GM12892 (cell line): ENCODE results near the gene GSTM5.

ENCODE experiments used
- DNase-seq: peaks from one replicate; pipeline ENCODE4 v3.0.0; 2011; ENCODE audit not compliant: insufficient read length
- FAIRE-seq: peaks from 2 replicates; lab custom pipeline; 2011; peaks lifted over from hg19 to GRCh38; lab: Jason Lieb, UNC
- POLR2A ChIP-seq: IDR thresholded peaks from 2 replicates; pipeline ENCODE4 v1.6.1; 2011; ENCODE audit warnings: low read depth, low read length, control low read depth
- POLR2AphosphoS5 ChIP-seq: IDR thresholded peaks from 2 replicates; pipeline ENCODE4 v1.6.1; 2011; ENCODE audit warnings: low read depth, low read length, control low read depth
- TAF1 ChIP-seq: IDR thresholded peaks from 2 replicates; pipeline ENCODE4 v1.6.1; 2011; ENCODE audit warnings: low read depth, mild to moderate bottlenecking, control low read depth, low read length, borderline replicate concordance

Gene GSTM5

DNA sequence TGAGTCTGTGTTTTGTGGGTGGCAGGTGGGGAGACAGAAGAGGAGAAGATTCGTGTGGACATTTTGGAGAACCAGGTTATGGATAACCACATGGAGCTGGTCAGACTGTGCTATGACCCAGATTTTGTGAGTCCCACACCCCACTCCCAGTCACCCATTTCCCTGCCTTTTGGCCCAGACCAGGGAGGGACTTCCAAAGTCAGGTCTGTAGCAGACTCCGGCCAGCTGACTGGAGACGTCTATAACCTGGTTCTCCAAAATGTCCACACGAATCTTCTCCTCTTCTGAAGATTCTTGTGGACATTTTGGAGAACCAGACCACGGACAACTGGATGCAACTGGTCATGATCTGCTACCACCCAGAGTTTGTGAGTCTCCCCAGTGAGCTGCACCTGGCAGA lies 1.6 kb downstream of the GSTM5 start:
- TF ChIP-seq TAF1: no peak
- no peak for TF ChIP-seq POLR2A
- no peak for TF ChIP-seq POLR2AphosphoS5
- no peak for DNase-seq
- no peak for FAIRE-seq

- FAIRE-seq: no peak
- TF ChIP-seq POLR2AphosphoS5: no peak
- no peak for TF ChIP-seq TAF1
- TF ChIP-seq POLR2A: no peak
- no peak for DNase-seq
These were observed 2.8 kb downstream of the GSTM5 start for GRCh38 chr1:109714661-109715372.

GRCh38 chr1:109716121-109716520 lies 4.1 kb downstream of the GSTM5 start:
- no peak for FAIRE-seq

GRCh38 chr1:109716570-109717090 lies 4.6 kb downstream of the GSTM5 start:
- no peak for DNase-seq
- FAIRE-seq: no peak
- TF ChIP-seq POLR2A: no peak
- TF ChIP-seq TAF1: no peak

More at GRCh38 chr1:109716121-109716520, 4.1 kb downstream of the GSTM5 start:
- DNase-seq: no peak
- TF ChIP-seq TAF1: no peak
- no peak for TF ChIP-seq POLR2AphosphoS5
- TF ChIP-seq POLR2A: no peak

- TF ChIP-seq TAF1: no peak
- no peak for TF ChIP-seq POLR2AphosphoS5
- no peak for TF ChIP-seq POLR2A
- no peak for FAIRE-seq
- DNase-seq: no peak
These were observed 5.7 kb downstream of the GSTM5 start for GRCh38 chr1:109717729-109718128.

GRCh38 chr1:109718495-109718894 lies 6.4 kb downstream of the GSTM5 start:
- FAIRE-seq (no peak), DNase-seq (no peak)
- TF ChIP-seq POLR2A (no peak), TAF1 (no peak), POLR2AphosphoS5 (no peak)

DNA sequence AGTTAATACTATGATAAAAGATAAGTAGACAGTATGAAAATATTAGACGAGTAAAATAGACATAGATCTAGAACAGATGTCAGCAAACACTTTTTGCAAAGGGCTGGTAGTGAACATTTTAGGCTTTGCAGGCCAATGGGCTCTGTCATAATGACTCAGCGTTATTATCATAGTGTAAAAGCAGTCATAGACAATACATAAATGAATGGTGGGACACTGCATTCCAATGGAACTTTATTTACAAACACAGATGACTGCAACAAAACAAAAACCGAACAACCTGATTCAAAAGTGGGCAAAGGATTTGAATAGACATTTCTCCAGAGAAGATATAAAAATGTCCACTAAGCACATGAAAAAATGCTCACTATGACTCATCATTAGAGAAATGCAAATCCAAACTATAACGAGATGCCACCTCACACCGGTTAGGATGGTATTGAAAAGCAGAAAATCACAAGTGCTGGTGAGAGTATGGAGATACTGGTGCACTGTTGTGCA lies 7.3 kb downstream of the GSTM5 start:
- DNase-seq (no peak), FAIRE-seq (no peak)
- TF ChIP-seq POLR2AphosphoS5 (no peak), TAF1 (no peak), POLR2A (no peak)

- TF ChIP-seq POLR2A (no peak), TAF1 (no peak), POLR2AphosphoS5 (no peak)
- no peak for DNase-seq
- FAIRE-seq: no peak
These were observed 9.0 kb downstream of the GSTM5 start for GRCh38 chr1:109721042-109721441.

- FAIRE-seq (no peak), DNase-seq (no peak)
- TF ChIP-seq POLR2AphosphoS5 (no peak), TAF1 (no peak), POLR2A (no peak)
These were observed 9.9 kb downstream of the GSTM5 start for GRCh38 chr1:109721971-109722370.

DNA sequence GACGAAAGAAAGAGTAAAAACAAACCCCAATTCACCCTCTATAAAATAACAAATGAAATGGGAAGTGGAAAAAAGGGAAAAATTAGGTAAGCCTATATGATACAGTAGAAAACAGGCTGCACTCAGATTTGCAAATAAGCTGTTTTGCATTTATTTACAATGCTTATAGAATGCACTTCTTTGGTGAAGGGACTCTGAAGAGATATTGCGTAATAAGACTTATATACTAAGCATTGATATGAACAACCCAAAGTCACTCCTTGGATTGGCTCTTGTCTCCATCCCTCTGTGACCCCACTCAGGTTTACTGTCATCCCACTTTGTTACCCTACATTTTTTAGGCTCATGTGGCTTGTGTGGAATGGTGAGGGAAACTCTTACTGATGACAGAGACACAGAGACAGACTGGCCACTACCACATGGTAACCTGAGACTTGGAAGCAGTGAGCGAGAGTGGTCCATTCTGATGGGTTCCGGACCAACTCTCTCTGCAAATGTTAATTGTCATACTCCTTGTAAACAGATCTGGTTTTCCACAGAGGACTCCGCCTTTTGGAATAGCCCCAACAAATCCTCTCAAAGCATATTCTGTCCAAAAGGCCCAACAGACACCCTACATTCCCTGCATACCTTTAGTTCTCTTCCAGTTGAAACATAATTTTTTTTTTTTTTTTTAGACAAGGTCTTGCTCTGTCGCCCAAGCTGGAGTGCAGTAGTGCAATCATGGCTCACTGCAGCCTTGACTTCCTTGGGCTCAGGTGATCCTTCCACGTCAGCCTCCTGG lies 11.0 kb downstream of the GSTM5 start:
- FAIRE-seq: no peak
- TF ChIP-seq POLR2A (no peak), POLR2AphosphoS5 (no peak), TAF1 (no peak)
- DNase-seq: no peak

GRCh38 chr1:109724933-109725332 lies 12.9 kb downstream of the GSTM5 start:
- DNase-seq: no peak
- TF ChIP-seq POLR2A (no peak), POLR2AphosphoS5 (no peak), TAF1 (no peak)
- no peak for FAIRE-seq
